Left ventricle myocardium superior (tissue), 1 donor: ENCODE results near the gene CIDEB. TPM values are rescaled to one million over a fixed set of nuclear protein-coding genes. Genes with fewer than 3 reads are reported as not detected.
A peak's percentile ranks its signal among the peaks of the same experiment; 100 is the strongest.
"Not testable (repeated sequence)": the region's sequence is repeated elsewhere in the genome, so short reads cannot be mapped to it uniquely, and the experiment has no call there.

Source experiments
- ATAC-seq: fragments of 200-7000 bp; cut with Tn5 transposase; one replicate; pipeline ENCODE4 v1.9.1; 2020; ENCODE audit warnings: mild to moderate bottlenecking, moderate library complexity
- DNase-seq: peaks from one replicate; pipeline ENCODE4 v3.0.0-alpha.2; 2020
- intact Hi-C: fragments of 100-400 bp; cut with micrococcal nuclease; formaldehyde crosslinking; loops from one replicate; pipeline ENCODE4 v1.11.0; 2022
- total RNA-seq: library from RNA; stranded (reverse); fragmentation: NEBNext Ultra II Directional; extraction: Animal tissue kit (Norgen Biotek cat#: 25700); gene quantifications from one replicate; pipeline ENCODE4 v1.2.1, GENCODE V29; 2021
- donor health status: DM: no; HTN: yes; CAD: no; lungs with severe emphysema.

Gene CIDEB
- total RNA-seq, 1 donor from 2014 or later, result 3.9 TPM

DNA sequence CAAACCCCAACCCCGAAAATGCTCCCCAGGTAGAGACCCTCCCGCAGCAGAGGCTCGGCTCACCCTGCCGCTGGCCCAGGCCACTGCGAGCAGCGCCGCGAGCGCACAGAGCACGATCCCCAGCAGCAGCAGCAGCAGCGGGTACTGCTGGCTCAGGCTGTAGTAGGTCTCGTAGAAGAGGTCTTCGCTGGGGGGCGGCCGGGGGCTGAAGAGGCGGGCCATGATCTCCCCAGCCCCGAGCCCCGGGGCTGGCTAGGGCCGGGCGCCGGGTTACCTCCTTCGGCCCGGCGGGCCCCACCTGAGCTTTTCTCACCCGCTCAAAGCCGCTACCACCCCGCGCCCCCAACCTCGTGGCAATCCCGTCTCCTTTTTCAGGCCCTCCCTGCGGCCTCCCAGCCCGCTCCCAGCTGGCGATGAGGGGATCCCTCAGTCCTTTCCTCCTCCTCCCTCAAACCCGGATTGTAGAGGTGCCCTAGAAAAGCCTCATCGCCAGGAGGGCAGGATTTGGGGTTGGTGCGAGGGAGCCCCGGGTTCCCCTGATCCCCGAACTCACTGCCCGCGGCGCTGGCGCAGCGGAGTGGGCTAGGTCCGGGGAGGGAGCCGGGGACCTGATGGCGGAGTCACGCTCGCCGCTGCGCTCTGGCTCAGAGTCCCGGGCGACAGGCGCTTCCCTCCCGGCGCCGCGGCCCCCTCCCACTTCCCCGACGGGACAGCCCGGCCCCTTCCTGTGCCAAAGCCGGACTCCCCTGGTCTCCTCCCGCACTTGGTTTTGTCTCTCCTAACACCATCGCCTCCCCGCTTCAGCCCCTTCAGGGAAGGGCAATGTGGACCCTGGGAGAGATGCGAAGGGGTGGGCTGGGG, 26.9 kb upstream of the CIDEB start, which contains the start of gene ADCY4:
ADCY4 (minus strand) TSS at position 641 of the 861 bp plus-strand sequence; CDS start at position 222, 419 bp downstream.
- intact Hi-C loops, result no loop called here

DNA sequence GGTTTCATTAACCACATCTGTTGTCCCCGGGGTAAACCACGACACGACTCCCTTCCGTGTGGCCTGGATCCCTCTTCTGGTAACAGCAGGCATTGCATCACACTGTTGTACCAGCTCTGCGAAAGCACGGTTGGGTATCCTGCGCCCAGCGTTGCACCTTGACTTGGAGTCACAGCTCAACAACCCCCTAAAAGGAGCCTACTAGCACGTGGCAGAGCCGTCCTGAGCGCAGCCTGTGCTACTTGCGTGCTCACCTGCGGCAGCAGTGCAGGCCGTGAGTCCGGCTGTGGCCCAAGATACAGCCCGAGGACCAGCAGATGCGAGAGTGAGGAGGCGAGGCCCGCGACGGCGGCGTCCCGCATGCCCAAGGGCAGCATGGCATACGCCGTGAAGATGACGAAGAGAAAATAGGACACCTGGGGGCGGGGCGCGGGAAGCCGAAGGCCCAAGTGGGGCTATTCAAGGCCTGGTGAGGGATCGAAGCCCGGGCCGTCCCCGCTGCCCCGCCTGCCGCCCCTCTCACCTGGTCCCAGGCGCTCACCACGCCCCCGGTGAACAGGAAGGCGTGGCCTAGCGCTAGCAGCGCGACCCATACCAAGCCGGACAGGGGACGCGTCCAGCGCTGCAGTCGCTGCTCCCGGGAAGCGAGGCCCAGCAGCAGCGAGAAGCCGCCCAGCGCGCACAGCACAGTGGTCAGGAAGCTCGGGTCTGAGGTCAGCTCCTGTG, 24.7 kb upstream of the CIDEB start:
- peak; percentile 67 for DNase-seq
- intact Hi-C loops, result loop anchor here (2.0 kb wide), 1 partner anchor 104 kb away; no protein-coding TSS in a partner anchor
- ATAC-seq, result peak; percentile 69

More for the DNA sequence above, 26.9 kb upstream of the CIDEB start, which contains the start of gene ADCY4:
- ATAC-seq (peak; percentile 35), DNase-seq (peak; percentile 75)

DNA sequence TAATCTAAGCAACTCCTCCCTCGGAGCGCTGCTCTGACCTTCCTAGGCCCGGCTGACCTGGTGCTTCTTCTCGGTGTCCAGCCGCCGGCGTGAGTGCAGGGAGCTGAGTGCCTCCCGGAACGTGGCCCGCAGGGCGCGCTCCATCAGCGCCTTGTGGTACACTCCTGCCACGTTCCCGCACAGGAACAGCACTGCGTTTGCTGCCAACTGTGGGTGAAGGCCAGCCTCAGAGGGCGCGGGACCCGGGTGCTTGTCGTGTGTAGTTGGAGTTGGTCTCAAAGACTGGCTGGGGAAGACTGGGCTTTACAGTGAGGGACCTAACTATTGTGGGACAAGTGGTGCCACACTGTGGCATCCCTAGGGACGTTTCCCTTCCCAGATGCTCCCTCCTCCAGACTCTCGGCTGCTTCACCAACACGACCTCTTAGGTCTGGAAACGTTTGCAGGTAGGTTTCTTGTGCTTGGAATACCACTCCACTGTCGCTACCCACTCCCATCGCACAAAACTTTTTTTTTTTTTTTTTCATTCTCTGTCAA, 24.0 kb upstream of the CIDEB start:
- ATAC-seq (no peak), DNase-seq (no peak)
- intact Hi-C loops, result loop anchor here (2.0 kb wide), 1 partner anchor 105 kb away; no protein-coding TSS in a partner anchor

DNA sequence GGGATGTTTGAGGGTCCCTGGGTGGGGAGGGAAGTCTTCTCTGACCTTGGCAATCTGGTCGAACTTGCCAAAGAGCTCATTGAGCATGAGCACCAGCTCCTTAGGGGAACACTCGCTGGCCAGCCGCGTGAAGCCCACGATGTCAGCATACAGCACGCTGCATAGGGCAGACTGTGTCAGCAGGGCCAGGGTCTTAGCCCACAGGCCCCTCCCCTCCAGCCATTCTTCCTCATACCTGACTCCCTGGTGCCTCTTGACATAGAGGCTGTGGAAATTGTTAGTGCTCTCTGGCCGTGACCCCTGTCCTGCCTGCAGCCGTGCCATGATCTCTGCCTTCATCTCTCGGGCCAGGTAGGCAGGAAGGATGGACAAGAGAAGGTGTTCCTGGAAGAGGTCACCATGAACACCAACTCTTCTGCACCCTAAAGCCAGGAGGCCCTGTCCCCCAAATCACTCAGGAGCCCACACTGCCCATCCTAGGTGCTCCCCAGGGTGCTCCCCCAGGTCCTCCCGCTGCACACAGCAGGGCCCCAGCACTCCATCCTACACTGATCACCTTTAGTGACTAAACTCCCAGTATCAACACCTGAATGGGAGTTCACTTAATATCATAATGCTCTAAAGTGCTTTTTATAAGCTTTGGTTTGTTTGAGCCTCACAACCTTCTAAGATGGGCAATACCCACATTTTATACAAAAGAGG, 23.3 kb upstream of the CIDEB start:
- DNase-seq, result no peak
- intact Hi-C loops, result no loop called here
- no peak for ATAC-seq

DNA sequence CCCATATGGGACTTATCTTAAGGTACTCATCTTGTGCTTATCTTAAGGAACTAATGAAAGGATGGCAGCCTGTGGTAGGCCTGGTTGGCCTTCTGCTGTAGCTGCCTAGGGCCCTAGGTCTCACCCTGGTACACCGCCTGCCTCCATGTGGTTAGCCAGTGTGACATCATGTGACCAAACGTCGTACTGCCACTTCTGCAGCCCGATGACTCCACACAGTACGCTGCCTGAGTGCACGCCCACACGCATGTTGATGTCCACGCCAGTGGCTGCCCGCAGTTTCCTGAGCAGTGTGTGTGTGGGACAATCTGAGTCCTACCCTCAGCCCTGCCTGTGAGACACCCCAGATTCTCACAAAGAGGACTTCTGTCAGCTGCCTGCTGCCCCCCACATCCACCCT, 22.0 kb upstream of the CIDEB start:
- intact Hi-C loops, result no loop called here
- ATAC-seq (no peak), DNase-seq (peak; percentile 73)

DNA sequence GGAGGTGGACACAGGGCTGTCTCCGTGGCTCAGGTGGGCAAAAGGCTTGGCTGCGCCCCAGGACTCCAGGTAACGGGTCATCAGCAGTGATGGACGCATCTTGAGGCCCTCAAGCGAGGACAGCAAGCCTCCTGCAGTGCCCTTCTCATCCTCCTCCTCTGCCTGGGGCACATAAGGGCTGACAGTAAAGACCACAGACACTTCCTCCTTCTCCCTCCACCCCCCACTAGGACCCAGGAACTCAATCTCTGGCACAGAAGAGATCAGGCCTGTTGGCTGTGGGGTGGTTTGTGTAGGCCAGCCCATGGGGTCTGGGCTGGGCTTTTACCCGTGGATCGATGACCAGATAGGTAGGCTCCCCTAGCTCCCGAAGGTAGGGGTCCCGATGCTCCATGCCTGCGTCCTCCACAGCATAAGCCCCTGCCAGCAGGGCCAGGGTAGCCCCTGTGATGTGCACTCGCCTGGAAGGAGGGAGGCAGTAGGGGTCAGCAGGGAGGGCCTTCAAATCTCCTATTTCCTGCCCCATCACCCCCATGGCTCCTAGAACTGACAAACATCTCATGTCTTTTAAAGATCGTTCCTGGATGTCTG, 21.4 kb upstream of the CIDEB start:
- intact Hi-C loops, result no loop called here
- ATAC-seq, result no peak
- no peak for DNase-seq

DNA sequence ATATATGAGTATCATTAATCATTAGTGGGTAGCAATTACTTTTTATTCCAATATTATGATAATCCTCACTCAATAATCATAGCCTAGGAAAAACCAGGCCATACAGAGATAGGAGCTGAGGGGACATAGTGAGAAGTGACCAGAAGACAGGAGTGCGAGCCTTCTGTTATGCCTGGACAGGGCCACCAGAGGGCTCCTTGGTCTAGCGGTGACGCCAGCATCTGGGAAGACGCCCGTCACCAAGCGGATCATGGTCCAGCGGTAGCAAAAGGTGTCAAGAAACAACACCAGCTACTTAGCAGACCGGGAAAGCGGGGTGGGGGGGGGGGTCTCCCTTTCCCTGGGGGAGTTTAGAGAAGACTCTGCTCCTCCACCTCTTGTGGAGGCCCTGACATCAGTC, 20.1 kb upstream of the CIDEB start:
- DNase-seq, result peak; percentile 73
- ATAC-seq, intact Hi-C loops: not testable (repeated sequence)

DNA sequence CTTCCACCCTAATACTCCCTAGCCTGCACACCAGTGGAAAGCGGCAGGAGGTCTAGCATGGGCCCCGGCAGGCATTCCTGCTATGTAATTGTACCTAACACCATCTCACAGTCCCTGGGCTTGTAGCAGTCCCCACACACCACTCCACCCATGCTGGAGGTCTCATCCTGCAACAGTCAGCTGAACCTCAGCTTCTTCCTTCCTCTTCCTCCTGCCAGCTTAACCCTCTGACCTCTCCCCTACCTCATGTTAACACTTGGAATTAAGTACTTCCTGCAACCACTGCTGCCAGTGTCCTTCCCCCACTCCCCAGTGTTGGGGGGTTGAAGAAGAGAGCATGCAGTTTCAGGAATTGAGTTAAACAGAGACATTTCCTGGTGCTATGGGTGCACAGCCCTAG, 19.5 kb upstream of the CIDEB start:
- intact Hi-C loops, result no loop called here
- ATAC-seq (peak; percentile 21), DNase-seq (no peak)

DNA sequence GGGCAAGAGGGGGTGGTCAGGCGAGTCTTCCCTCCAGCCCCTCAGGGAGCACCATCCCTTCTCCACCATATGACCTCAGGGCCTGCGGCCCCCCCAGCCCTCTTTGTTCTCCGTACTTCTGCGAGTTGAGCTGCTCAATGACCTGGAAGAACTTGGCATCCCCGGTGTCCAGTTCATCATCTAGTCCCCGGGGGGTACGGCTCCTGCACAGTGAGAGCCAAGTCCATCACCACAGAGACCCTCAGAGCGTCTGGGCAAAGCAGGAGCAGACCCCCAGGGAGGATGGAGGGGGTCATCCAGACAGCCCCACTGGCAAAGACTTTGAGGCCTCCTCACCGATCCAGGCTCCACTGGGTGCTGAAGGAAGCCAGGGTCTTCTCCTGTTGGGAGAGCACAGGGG, 18.2 kb upstream of the CIDEB start:
- intact Hi-C loops, result no loop called here
- no peak for ATAC-seq
- no peak for DNase-seq

DNA sequence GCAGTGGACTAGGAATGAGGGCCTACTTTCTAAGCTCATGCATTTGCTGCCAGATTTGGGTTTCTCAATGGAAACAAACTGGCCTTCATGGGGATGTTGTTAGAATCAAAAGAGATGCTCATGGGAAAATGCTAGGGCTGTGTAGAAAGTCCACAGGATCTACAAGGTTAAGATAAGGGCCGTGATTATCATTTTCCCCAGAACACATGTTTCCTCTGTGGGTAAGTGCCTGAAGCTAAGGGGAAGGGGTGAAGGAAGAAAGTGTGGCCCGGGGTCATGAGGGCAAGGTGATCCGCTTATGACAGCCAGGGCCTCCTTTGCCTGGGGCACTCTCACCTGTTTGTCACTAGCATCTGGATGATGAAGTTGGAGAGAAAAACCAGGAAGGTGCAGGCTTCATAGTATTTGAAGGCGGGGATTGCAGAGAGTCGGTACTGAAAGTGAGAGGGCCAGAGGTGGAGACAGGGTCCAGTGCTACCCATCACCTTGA, 17.3 kb upstream of the CIDEB start:
- intact Hi-C loops, result no loop called here
- no peak for ATAC-seq
- no peak for DNase-seq

DNA sequence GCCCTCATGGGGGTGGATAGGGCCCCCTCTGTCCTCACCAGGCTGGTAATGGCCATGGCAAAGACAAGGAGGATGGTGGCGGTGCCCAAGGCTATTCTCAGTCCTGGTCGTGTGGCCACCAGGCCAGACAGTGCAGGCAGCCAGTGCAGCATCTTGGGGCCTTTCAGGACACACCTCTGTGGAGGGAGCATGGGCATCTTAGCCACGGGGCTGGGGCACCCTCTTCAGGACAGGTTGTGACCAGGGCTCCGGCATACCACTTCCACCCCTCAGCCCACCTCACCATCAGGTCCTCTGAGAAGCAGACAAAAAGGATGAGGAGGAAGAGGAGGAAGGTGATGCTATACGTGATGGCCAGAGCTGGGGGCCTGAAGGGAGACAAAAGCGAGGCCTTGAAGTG, 16.2 kb upstream of the CIDEB start:
- intact Hi-C loops, result no loop called here
- no peak for DNase-seq
- no peak for ATAC-seq

DNA sequence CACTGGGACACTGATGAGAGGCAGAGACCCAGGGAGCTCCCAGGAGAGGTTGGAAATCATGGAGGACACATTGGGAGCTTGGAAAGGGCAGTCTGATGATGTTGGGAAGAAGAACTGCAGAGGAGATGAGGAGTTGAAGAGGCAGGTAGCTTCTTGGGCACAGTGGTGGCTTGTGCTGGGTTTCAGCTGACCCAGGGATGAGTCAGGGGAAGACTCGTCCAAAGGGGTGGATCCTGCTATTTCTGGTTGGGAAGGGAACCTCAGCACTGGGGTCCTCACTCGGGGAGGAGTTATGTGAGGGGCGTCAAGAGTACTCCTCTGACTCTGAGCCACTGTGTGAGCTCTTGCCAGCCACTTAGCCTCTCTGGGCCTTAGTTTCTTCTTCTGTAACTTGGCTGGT, 15.6 kb upstream of the CIDEB start:
- intact Hi-C loops, result no loop called here
- DNase-seq (no peak), ATAC-seq (no peak)

DNA sequence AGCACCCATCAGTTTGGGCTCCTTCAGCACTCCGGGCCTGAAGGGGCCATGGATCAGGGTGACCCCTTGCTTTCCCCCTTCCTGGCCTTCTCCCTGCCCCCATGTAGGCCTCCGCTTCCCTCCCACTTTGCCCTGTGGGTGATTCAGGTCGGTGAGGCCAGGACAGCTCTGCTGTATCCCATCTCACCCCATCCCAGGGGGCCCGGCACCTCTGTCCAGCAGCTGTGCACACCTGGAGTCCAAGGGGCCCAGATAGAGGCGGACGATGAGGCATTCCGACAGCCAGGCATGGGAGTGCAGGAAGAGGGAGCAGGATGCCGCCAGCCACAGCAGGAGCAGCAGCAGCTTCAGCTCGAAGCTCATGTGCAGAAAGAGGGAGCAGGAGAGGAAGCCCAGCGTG, 14.9 kb upstream of the CIDEB start:
- ATAC-seq (no peak), DNase-seq (no peak)
- intact Hi-C loops, result no loop called here

DNA sequence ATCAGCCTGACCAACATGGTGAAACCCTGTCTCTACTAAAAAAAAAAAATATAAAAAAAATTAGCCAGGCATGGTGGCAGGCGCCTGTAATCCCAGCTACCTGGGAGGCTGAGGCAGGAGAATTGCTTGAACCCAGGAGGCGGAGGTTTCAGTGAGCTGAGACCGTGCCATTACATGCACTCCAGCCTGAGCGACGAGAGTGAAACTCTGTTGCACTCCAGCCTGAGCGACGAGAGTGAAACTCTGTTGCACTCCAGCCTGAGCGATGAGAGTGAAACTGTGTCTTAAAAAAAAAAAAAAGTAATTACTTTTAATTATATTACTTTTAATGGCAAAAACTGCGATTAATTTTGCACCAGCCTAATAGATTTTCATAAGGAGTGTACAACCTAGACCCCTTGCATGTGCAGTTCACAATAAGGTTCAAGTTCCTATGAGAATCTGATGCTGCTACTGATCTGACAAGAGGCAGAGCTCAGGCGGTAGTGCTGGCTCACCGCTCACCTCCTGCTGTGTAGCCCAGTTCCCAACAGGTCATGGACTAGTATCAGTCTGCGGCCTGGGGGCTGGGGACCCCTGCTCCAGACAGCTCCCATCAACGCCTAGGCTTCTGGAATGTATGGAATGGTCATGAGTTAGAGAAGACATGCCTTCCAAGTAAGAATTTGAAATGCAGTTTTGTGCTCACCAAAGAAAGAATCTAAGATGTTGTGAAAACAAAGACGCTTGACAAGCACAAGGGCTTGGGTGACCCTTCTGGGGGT, 13.6 kb upstream of the CIDEB start:
- intact Hi-C loops, result no loop called here
- ATAC-seq (no peak), DNase-seq (no peak)

DNA sequence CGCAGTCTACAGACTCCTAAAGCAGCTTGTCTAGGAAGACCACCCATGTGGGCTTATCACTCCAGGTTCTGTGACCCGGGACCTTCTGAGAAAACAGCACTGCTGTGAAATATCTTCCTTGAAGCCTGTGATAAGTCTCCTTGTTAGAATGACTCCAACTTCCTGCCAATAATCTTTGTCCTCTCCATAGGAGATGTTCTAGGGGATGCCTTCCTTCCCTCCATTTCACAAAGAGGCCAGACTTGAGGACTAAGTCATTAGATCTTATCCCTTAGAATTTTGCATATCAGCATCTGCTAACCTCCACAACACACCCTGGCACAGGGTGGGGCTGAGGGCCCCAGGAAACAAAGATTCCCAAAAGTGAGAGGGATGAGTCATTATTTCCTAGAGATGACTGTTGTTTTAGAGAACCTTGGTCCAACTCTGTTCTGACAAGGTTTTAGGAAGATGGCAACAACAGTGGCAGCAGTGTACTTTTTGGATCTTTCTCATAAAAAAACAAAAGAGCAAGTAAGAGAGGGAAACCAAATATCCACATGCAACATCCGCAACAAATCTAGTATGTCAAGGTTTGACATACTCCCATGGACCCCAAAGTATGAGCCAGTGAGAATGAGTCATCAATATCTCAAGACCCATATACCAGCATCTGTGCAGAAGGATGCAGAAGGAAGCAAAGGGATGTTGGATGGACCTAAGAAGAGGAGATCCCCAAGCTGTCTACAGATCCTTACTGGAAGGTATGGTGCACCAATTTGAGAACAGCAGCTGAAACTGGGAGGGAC, 9.6 kb upstream of the CIDEB start:
- DNase-seq (no peak), ATAC-seq (no peak)
- intact Hi-C loops, result no loop called here

DNA sequence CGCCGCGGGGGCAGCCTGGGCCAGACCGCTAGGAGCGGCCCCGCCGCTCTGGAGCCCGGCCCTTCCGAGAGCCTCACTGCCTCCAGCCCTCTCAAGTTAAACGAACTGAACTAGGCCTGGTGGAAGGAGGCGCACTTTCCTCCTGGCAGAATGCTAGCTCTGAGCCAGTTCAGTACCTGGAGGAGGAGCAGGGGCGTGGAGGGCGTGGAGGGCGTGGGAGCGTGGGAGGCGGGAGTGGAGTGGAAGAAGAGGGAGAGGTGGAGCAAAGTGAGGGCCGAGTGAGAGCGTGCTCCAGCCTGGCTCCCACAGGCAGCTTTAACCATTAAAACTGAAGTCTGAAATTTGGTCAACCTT, 8.8 kb upstream of the CIDEB start:
- ATAC-seq (no peak), DNase-seq (no peak)
- intact Hi-C loops, result no loop called here

DNA sequence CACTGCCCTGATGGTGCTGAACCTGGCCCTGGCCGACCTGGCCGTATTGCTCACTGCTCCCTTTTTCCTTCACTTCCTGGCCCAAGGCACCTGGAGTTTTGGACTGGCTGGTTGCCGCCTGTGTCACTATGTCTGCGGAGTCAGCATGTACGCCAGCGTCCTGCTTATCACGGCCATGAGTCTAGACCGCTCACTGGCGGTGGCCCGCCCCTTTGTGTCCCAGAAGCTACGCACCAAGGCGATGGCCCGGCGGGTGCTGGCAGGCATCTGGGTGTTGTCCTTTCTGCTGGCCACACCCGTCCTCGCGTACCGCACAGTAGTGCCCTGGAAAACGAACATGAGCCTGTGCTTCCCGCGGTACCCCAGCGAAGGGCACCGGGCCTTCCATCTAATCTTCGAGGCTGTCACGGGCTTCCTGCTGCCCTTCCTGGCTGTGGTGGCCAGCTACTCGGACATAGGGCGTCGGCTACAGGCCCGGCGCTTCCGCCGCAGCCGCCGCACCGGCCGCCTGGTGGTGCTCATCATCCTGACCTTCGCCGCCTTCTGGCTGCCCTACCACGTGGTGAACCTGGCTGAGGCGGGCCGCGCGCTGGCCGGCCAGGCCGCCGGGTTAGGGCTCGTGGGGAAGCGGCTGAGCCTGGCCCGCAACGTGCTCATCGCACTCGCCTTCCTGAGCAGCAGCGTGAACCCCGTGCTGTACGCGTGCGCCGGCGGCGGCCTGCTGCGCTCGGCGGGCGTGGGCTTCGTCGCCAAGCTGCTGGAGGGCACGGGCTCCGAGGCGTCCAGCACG, 8.2 kb upstream of the CIDEB start:
- intact Hi-C loops, result no loop called here
- ATAC-seq, result peak; percentile 51

More for the DNA sequence above, 8.2 kb upstream of the CIDEB start:
- DNase-seq, result peak; percentile 76
